GOT3 (cell line): ENCODE results near the gene NETO2.

Experiments
- DNase-seq: peaks from one replicate; lab custom pipeline; 2025; ENCODE audit warnings: mixed read lengths; lab: John Stamatoyannopoulos, UW

Gene NETO2

DNA sequence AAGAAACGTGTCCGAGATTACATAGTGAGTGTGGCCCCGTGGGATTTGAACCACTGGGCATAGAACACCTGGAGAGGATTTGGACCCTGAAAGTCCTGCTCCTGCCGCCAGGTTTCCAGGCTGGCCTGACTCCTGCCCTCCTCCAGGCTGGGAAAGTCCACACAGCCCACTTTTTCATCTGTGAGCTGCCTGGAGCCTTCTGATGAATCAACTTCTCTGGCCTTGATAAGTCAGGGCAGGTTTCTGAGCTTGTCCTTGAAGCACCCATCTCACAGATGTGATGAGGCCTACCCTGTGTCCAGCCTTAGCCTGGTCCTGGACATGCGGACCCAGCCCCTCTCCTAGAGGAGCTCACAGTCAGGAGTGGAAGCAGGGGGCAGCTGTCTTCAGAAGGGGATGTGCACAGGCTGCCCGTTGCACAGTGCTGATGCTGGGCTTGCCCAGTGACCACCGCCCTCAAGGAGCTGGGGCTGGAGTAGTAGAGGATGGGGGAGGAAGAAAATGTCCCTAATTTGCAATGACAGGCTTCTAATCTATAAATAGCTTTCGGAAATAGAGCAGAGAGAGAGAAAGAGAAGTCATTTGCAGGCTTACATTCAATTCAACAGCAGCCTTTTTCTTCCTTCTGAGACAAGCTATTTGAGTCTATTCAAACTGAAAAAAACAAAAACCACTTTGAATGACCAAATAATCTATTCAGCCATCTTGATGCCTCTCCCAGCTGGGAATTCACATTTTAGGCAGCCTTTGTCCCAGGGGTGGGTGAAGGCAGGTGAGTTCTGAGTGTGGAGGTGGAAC, 96.8 kb downstream of the NETO2 start:
- DNase-seq, result no peak

GRCh38 chr16:47045459-47045858, 98.3 kb downstream of the NETO2 start:
- no peak for DNase-seq

DNA sequence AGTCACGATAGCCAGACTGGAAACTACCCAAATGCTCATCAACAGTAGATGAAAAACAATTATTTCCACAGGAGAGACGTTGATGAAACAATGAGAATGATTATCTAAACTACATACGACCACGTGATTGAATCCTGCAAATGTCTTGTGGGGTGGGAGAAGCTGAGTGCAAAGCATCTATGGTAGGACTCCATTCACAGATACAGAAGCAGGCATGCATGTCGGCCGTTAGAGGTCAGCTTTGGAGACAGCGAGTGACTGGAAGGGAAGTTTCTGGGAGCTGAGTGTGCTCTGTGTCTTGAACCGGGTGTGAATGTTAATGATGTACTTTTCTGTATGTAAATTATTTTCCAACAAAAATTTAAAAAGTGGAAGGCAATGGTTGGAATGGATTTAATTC, 98.7 kb downstream of the NETO2 start:
- no peak for DNase-seq

GRCh38 chr16:47043970-47044684, 99.6 kb downstream of the NETO2 start:
- DNase-seq, result no peak

DNA sequence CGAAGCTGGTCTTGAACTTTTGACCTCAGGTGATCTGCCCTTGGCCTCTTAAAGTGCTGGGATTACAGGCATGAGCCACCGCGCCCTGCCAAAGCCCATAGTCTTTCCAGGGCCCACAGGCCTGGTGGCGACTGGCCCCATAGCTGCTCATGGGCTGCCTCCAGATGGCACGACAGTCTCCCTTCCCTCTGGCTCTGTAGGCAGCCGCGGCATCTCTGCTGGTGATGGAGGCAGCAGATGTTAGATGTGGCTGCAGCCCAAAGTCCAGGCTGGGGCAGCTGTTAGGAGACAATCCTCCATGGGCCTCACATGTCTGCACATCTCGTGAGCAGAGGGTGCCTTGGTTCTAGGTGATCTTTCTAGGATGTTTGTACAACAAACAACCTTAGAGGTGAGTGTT, 100.5 kb downstream of the NETO2 start:
- DNase-seq, result no peak

DNA sequence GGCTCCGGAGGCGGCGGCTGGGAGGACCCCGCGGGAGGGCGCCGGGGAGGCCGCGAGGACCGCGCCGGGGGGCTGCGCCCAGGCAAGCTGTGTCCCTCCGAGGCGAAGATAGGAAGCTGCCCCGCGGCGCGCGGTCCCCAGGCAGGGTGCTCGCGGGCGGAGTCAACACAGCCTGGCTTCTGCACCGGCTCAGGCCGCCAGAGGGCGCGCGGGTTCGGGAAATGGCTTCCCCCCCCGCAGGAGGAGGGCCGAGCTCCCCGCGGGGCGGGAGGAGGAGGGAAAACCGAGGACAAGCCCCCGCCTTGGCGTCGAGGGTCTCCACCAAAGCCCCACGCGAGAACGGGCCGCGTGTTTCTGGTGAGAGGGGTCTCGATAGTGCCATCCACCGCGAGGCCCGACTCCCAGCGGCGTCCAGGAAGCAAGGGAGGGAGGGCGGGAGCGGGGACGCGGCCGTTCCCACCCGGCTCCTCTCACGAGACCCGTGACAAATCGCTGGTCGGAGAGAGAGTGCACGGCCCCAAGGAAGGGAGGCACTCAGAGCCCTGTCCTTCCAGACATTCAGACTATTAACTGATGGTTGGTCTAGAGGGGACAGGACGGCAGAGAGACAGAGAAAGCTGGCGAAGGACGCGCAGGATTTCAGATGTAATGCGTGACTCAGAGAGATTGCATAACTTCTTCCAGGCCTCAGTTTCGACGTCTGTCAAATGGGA, 105.8 kb downstream of the NETO2 start:
- peak; percentile 85 for DNase-seq

DNA sequence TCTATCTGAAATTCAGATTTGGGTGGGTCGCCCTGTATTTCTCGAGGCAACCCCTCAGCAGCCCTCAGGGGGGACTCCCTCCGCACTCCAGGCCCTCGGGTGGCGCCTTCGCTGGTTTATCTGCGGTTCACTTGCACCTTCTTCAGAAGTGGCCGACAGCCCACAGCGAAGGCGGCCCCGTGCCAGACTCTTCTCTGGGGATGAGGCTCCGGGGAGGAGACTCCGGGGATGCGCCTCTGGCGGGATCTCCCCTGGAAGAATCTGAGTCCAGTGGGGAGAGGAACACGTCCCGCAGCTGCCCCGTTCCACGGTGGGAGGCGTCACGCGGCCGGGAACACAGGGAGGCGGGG, 106.4 kb downstream of the NETO2 start:
- DNase-seq, result no peak

DNA sequence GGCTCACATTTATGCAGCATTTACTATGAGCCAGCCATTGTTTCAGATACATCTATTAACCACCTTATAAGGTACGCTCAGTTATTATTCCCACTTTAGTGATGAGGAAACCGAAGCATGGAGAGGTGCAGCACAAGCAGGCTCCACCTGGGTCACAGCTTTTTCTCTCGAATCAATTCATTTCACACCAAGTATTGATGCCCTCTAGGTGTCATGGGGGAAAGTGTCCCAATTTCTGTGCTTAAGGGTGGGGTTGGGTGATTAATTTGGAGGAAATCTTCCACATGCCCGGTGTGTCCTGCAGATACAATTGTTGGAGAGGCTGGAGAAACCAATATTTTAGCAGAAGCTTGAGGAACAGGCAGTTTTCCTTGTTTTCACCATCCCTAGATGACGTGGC, 107.5 kb downstream of the NETO2 start:
- DNase-seq, result no peak

DNA sequence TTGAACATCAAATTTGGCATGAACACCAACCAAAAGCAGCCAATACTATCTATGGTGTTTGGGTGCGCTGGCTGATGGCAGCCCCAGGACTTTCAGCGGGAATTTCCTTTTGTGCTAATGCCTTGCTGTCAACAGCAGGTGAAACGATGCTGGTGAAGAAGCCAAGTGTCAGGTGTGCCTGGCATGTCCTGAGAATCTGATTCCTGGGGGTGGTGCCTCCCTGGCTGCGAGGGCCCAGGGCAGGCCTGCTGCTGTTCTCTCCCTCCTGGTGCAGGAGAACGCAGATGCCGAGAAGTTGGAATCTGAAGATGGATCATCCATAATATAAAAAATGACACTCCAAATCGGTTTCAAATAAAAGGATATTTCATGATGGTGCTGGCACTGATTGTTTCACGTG, 108.3 kb downstream of the NETO2 start:
- DNase-seq, result no peak

GRCh38 chr16:47034455-47034854, 109.3 kb downstream of the NETO2 start:
- no peak for DNase-seq

GRCh38 chr16:47033176-47033575, 110.6 kb downstream of the NETO2 start:
- no peak for DNase-seq

- no peak for DNase-seq
Measured at GRCh38 chr16:47029724-47030123, 114.0 kb downstream of the NETO2 start.

DNA sequence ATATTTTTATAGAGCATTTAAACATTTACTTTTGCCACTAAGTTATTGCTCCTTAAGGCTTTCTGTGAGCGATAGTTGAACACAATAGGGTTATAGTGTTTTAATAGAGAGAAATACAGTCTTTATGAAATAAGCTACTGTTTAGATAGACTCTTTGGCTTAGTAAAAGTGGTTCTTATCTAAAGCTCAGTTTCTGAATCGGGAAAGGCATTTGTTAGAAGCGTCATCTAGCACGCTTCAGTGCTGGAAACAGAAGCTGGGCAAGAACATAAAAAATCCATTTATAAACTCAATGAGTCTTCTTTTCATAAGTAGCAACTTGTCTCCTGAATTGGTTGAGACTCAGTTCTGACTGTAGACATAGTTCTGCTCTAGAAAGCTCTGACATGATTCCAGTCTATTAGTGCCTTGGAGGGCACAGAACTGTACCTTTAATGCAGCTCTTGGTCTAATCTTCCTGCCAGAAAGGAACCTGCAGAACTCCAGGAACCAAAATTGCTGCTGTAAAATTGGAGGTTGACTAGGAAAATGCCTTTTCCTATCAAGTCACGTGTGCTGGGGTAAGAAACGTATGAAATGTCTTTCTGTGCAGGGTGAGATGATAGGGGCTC, 114.9 kb downstream of the NETO2 start:
- no peak for DNase-seq
